HepG2 (cell line): Measurements from ENCODE around the gene CCDC106. TPM values are rescaled to one million over a fixed set of nuclear protein-coding genes. Genes with fewer than 3 reads are reported as not detected.

ENCODE experiments used
- ARNT ChIP-seq: fragments of 450-650 bp; IDR thresholded peaks from 2 replicates; pipeline ENCODE4 v1.6.1; 2017
- CAMTA2 ChIP-seq: sonication (generic); formaldehyde crosslinking; IDR thresholded peaks from 2 replicates; pipeline ENCODE4 v1.4.0; 2020; ENCODE audit warnings: mild to moderate bottlenecking, missing genetic modification reagents, borderline replicate concordance
- EZH2 ChIP-seq: conservative IDR thresholded peaks from 2 replicates; pipeline ENCODE4 v1.6.1; 2012; ENCODE audit warnings: mild to moderate bottlenecking, low read depth, low read length, moderate library complexity
- KLF15 ChIP-seq: sonication (generic); formaldehyde crosslinking; IDR thresholded peaks from 2 replicates; pipeline ENCODE4 v1.8.1; 2023; ENCODE audit warnings: borderline replicate concordance, mild to moderate bottlenecking, inconsistent platforms, missing genetic modification reagents, mixed read lengths
- MEF2D ChIP-seq: sonication (generic); formaldehyde crosslinking; IDR thresholded peaks from 2 replicates; pipeline ENCODE4 v1.5.1; 2020; ENCODE audit warnings: mild to moderate bottlenecking, missing genetic modification reagents
- NCOA2 ChIP-seq: sonication (generic); formaldehyde crosslinking; IDR thresholded peaks from 2 replicates; pipeline ENCODE4 v1.8.0; 2022; ENCODE audit warnings: inconsistent platforms
- RORA ChIP-seq: sonication (generic); formaldehyde crosslinking; IDR thresholded peaks from 2 replicates; pipeline ENCODE4 v1.5.0; 2020; ENCODE audit warnings: mild to moderate bottlenecking, missing genetic modification reagents, moderate library complexity
- STAT5B ChIP-seq: sonication (generic); formaldehyde crosslinking; IDR thresholded peaks from 2 replicates; pipeline ENCODE4 v1.4.0; 2020; ENCODE audit warnings: missing genetic modification reagents
- TAF1 ChIP-seq: sonication (generic); formaldehyde crosslinking; IDR thresholded peaks from 2 replicates; pipeline ENCODE4 v1.4.0; 2020; ENCODE audit warnings: missing genetic modification reagents
- TBP ChIP-seq: sonication (generic); formaldehyde crosslinking; IDR thresholded peaks from 2 replicates; pipeline ENCODE4 v1.5.0; 2020; ENCODE audit warnings: missing genetic modification reagents
- ZBTB1 ChIP-seq: sonication (generic); formaldehyde crosslinking; IDR thresholded peaks from 2 replicates; pipeline ENCODE4 v1.4.0; 2020; ENCODE audit warnings: missing genetic modification reagents, borderline replicate concordance
- ZNF589 ChIP-seq: sonication (generic); formaldehyde crosslinking; conservative IDR thresholded peaks from 2 replicates; pipeline ENCODE4 v1.8.0; 2022; ENCODE audit warnings: mild to moderate bottlenecking, moderate library complexity, missing genetic modification reagents
- ZNF772 ChIP-seq: sonication (generic); formaldehyde crosslinking; IDR thresholded peaks from 2 replicates; pipeline ENCODE4 v1.5.0; 2020; ENCODE audit warnings: mild to moderate bottlenecking, missing genetic modification reagents
- polyA plus RNA-seq, 8 experiments: library from polyadenylated mRNA; depleted of rRNA in 3 of 8; stranded (reverse) in 7 of 8; unstranded in 1 of 8; fragments of >200 nt; fragmentation: Illumina TruSeq in 4 of 8; extraction: Trizol in 4 of 8; gene quantifications; 2 replicates each; pipeline versions ENCODE4 v1.2.1 to v1.2.3, GENCODE V29; 2011 to 2016; ENCODE audit warnings: low read depth in 4 of 8, missing spikeins in 1 of 8, mixed read lengths in 1 of 8; ENCODE audit not compliant: insufficient read depth in 1 of 8
- total RNA-seq, 5 experiments: library from RNA; depleted of rRNA; stranded (reverse); fragments of >200 nt; fragmentation: Illumina TruSeq; extraction: Trizol; gene quantifications; 2 replicates each; pipeline ENCODE4 v1.2.3, GENCODE V29; 2016; ENCODE audit warnings: low read depth in 1 of 5
- TF ChIP-seq, protein P1 (sequence below): sonication (generic); formaldehyde crosslinking; IDR thresholded peaks from 2 replicates; pipeline ENCODE4 v1.5.0; 2020; ENCODE audit warnings: mild to moderate bottlenecking, missing genetic modification reagents, borderline replicate concordance
- TF ChIP-seq, protein P2 (sequence below): sonication (generic); formaldehyde crosslinking; IDR thresholded peaks from 2 replicates; pipeline ENCODE4 v1.4.0; 2020; ENCODE audit warnings: missing genetic modification reagents
- TF ChIP-seq, protein P3 (sequence below): sonication (generic); formaldehyde crosslinking; IDR thresholded peaks from 2 replicates; pipeline ENCODE4 v1.9.0; 2022; ENCODE audit warnings: missing genetic modification reagents, mild to moderate bottlenecking, borderline replicate concordance
- TF ChIP-seq, protein P4 (sequence below): IDR thresholded peaks from 2 replicates; pipeline ENCODE4 v1.6.1; 2012; ENCODE audit warnings: low read length, improper control_type of control experiment
- TF ChIP-seq, protein P5 (sequence below): IDR thresholded peaks from 2 replicates; pipeline ENCODE4 v1.6.1; 2016; ENCODE audit warnings: missing compliant biosample characterization, missing genetic modification reagents, borderline replicate concordance

CCDC106 gene
- total and polyA plus RNA-seq, 2 of the 13 experiments (the other 11 are each of a cell fraction or from before 2014, with no cell fraction given) = 4.7 to 8.8 TPM

DNA sequence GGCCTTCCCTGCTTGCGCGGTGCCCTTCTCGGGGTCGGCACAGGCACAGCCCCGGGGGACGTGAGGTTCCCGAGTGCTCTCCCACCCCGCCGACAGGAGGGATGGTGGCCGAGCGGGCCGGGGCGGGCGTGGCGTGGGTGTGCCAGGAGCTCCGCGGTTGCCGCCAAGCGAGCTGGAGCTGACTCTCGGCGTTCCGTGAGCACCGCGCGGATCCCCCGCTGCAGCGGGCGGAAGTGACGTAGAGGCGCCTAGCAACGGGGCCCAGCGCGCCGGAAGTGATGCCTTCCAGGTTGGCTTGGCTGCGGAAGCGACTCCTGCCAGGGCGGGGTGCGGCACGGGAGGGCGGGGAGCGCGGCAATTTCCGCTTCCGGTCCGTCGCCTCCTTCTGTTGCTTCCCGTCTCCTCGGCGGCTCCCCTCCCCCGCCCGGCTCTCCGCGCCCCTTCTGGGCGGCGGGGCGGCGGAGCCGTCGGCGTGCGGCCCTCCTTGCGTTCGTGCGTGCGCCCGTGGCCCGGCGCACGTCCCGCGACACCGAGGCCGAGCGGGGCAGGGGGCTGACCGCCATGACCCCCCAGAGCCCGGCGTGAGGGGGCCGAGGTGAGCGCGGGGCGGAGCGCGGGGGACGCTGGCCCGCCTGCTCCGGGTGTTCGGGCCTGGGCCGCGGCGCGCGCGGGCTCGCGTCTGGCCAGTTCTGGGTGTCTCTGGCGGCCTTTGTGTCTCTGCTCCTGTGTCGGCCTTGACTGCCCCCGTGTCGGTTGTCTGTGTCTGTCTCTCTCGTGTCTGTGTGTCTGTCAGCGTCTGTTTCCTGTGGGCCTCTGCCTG lies 27.0 kb downstream of the CCDC106 start, which contains the start of gene EPN1 (continued):
- TF ChIP-seq, protein P1, sequence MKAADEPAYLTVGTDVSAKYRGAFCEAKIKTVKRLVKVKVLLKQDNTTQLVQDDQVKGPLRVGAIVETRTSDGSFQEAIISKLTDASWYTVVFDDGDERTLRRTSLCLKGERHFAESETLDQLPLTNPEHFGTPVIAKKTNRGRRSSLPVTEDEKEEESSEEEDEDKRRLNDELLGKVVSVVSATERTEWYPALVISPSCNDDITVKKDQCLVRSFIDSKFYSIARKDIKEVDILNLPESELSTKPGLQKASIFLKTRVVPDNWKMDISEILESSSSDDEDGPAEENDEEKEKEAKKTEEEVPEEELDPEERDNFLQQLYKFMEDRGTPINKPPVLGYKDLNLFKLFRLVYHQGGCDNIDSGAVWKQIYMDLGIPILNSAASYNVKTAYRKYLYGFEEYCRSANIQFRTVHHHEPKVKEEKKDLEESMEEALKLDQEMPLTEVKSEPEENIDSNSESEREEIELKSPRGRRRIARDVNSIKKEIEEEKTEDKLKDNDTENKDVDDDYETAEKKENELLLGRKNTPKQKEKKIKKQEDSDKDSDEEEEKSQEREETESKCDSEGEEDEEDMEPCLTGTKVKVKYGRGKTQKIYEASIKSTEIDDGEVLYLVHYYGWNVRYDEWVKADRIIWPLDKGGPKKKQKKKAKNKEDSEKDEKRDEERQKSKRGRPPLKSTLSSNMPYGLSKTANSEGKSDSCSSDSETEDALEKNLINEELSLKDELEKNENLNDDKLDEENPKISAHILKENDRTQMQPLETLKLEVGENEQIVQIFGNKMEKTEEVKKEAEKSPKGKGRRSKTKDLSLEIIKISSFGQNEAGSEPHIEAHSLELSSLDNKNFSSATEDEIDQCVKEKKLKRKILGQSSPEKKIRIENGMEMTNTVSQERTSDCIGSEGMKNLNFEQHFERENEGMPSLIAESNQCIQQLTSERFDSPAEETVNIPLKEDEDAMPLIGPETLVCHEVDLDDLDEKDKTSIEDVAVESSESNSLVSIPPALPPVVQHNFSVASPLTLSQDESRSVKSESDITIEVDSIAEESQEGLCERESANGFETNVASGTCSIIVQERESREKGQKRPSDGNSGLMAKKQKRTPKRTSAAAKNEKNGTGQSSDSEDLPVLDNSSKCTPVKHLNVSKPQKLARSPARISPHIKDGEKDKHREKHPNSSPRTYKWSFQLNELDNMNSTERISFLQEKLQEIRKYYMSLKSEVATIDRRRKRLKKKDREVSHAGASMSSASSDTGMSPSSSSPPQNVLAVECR (CRISPR knock-in tag) = peak; percentile 98
- no peak for TF ChIP-seq ARNT
- TF ChIP-seq EZH2 = no peak
- 0 out of 2 replicates have a peak, but pooled peaks have one; percentile 37 for TF ChIP-seq ZNF589 (CRISPR knock-in tag)
- TF ChIP-seq, protein P2, sequence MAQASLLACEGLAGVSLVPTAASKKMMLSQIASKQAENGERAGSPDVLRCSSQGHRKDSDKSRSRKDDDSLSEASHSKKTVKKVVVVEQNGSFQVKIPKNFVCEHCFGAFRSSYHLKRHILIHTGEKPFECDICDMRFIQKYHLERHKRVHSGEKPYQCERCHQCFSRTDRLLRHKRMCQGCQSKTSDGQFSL (CRISPR knock-in tag) = no peak
- peak; percentile 33; the same call in 1 of the 2 replicates for TF ChIP-seq TAF1
- TF ChIP-seq ZBTB1 (CRISPR knock-in tag) = no peak
- TF ChIP-seq ZNF772 (CRISPR knock-in tag) = peak; percentile 60; the same call in 1 of the 2 replicates
- TF ChIP-seq, protein P3, sequence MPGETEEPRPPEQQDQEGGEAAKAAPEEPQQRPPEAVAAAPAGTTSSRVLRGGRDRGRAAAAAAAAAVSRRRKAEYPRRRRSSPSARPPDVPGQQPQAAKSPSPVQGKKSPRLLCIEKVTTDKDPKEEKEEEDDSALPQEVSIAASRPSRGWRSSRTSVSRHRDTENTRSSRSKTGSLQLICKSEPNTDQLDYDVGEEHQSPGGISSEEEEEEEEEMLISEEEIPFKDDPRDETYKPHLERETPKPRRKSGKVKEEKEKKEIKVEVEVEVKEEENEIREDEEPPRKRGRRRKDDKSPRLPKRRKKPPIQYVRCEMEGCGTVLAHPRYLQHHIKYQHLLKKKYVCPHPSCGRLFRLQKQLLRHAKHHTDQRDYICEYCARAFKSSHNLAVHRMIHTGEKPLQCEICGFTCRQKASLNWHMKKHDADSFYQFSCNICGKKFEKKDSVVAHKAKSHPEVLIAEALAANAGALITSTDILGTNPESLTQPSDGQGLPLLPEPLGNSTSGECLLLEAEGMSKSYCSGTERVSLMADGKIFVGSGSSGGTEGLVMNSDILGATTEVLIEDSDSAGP (CRISPR knock-in tag) = peak; percentile 87
- TF ChIP-seq RORA (CRISPR knock-in tag) = no peak
- no peak for TF ChIP-seq KLF15 (CRISPR knock-in tag)
- TF ChIP-seq, protein P4, sequence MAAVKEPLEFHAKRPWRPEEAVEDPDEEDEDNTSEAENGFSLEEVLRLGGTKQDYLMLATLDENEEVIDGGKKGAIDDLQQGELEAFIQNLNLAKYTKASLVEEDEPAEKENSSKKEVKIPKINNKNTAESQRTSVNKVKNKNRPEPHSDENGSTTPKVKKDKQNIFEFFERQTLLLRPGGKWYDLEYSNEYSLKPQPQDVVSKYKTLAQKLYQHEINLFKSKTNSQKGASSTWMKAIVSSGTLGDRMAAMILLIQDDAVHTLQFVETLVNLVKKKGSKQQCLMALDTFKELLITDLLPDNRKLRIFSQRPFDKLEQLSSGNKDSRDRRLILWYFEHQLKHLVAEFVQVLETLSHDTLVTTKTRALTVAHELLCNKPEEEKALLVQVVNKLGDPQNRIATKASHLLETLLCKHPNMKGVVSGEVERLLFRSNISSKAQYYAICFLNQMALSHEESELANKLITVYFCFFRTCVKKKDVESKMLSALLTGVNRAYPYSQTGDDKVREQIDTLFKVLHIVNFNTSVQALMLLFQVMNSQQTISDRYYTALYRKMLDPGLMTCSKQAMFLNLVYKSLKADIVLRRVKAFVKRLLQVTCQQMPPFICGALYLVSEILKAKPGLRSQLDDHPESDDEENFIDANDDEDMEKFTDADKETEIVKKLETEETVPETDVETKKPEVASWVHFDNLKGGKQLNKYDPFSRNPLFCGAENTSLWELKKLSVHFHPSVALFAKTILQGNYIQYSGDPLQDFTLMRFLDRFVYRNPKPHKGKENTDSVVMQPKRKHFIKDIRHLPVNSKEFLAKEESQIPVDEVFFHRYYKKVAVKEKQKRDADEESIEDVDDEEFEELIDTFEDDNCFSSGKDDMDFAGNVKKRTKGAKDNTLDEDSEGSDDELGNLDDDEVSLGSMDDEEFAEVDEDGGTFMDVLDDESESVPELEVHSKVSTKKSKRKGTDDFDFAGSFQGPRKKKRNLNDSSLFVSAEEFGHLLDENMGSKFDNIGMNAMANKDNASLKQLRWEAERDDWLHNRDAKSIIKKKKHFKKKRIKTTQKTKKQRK = no peak
- TF ChIP-seq MEF2D = no peak
- no peak for TF ChIP-seq NCOA2 (CRISPR knock-in tag)
- TF ChIP-seq CAMTA2 (CRISPR knock-in tag) = no peak
- no peak for TF ChIP-seq STAT5B
- TF ChIP-seq TBP = no peak
- TF ChIP-seq, protein P5, sequence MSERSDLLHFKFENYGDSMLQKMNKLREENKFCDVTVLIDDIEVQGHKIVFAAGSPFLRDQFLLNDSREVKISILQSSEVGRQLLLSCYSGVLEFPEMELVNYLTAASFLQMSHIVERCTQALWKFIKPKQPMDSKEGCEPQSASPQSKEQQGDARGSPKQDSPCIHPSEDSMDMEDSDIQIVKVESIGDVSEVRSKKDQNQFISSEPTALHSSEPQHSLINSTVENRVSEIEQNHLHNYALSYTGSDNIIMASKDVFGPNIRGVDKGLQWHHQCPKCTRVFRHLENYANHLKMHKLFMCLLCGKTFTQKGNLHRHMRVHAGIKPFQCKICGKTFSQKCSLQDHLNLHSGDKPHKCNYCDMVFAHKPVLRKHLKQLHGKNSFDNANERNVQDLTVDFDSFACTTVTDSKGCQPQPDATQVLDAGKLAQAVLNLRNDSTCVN (CRISPR knock-in tag) = 0 out of 2 replicates have a peak, but pooled peaks have one; percentile 54
